ENCODE measurements around the gene SDK1.

SDK1 gene

GRCh38 chr7:4158441-4159153, 857.5 kb downstream of the SDK1 start:
- DNase-seq (ENCODE audit: low spot score), result no peak

- DNase-seq (ENCODE audit: low spot score), result no peak
Observed at GRCh38 chr7:4159154-4159501, 858.1 kb downstream of the SDK1 start.

- no peak for DNase-seq (ENCODE audit: low spot score)
Observed at GRCh38 chr7:4159761-4160554, 858.9 kb downstream of the SDK1 start.

GRCh38 chr7:4162884-4163564, 862.0 kb downstream of the SDK1 start:
- no peak for DNase-seq (ENCODE audit: low spot score)

GRCh38 chr7:4163565-4164203, 862.6 kb downstream of the SDK1 start:
- no peak for DNase-seq (ENCODE audit: low spot score)

- DNase-seq (ENCODE audit: low spot score), result no peak
Observed at GRCh38 chr7:4164556-4164955, 863.5 kb downstream of the SDK1 start.

- no peak for DNase-seq (ENCODE audit: low spot score)
Observed at GRCh38 chr7:4166340-4166739, 865.3 kb downstream of the SDK1 start.

GRCh38 chr7:4166807-4167206, 865.8 kb downstream of the SDK1 start:
- no peak for DNase-seq (ENCODE audit: low spot score)

GRCh38 chr7:4167385-4167910, 866.4 kb downstream of the SDK1 start:
- no peak for DNase-seq (ENCODE audit: low spot score)

- no peak for DNase-seq (ENCODE audit: low spot score)
Observed at GRCh38 chr7:4168041-4168440, 867.0 kb downstream of the SDK1 start.

- DNase-seq (ENCODE audit: low spot score), result no peak
Observed at GRCh38 chr7:4168541-4168940, 867.5 kb downstream of the SDK1 start.

GRCh38 chr7:4169455-4169854, 868.4 kb downstream of the SDK1 start:
- DNase-seq (ENCODE audit: low spot score), result no peak

- DNase-seq (ENCODE audit: low spot score), result no peak
Observed at GRCh38 chr7:4170997-4171786, 870.1 kb downstream of the SDK1 start.

- DNase-seq (ENCODE audit: low spot score), result no peak
Observed at GRCh38 chr7:4172883-4173282, 871.8 kb downstream of the SDK1 start.

GRCh38 chr7:4173615-4174014, 872.6 kb downstream of the SDK1 start:
- no peak for DNase-seq (ENCODE audit: low spot score)

- no peak for DNase-seq (ENCODE audit: low spot score)
Observed at GRCh38 chr7:4174016-4174415, 873.0 kb downstream of the SDK1 start.

GRCh38 chr7:4174451-4174850, 873.4 kb downstream of the SDK1 start:
- no peak for DNase-seq (ENCODE audit: low spot score)

GRCh38 chr7:4174884-4175283, 873.8 kb downstream of the SDK1 start:
- DNase-seq (ENCODE audit: low spot score), result no peak

GRCh38 chr7:4175346-4175973, 874.4 kb downstream of the SDK1 start:
- no peak for DNase-seq (ENCODE audit: low spot score)

GRCh38 chr7:4177001-4177400, 875.9 kb downstream of the SDK1 start:
- DNase-seq (ENCODE audit: low spot score), result no peak

- no peak for DNase-seq (ENCODE audit: low spot score)
Observed at GRCh38 chr7:4178416-4178815, 877.4 kb downstream of the SDK1 start.

Measured in GM03348 (cell line).